C4-2B (cell line): ENCODE measurements around the gene C1orf21.

Experiments used
- H3K27ac ChIP-seq: fragments of 450-650 bp; 2 replicates; pipeline ENCODE4 v1.5.1; 2017
- ZFX ChIP-seq: fragments of 450-650 bp; IDR thresholded peaks from 2 replicates; pipeline ENCODE4 v1.6.1; 2017
- TF ChIP-seq, protein P1 (sequence below): fragments of 450-650 bp; conservative IDR thresholded peaks from 2 replicates; pipeline ENCODE4 v1.5.1; 2017; ENCODE audit warnings: mild to moderate bottlenecking

Gene C1orf21

DNA sequence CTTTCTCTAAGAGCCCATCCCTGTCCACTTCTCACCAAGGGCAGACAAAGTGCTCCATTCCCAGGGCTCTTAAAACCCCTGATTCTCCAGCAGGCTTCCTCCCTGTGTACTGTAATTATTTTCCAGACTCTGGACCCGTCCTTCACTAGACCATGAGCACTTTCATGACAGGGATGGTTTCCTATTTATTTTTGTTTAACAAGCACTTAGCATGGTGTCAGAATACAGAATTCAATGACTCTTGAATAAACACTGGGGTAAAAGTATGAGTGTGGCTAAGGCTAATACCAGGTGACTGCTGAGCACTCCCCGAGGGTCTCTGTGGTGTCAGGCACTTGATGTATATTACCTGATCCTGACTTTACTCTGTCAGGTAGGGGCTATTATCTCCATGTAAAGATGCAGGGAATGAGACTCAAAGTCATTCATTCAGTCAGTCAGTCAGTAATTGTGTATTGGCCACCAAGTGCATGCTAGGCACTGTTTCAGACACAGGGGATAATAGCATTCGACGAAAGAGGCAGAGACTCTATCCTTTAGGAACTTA is 47.2 kb downstream of the C1orf21 start:
- TF ChIP-seq, protein P1, sequence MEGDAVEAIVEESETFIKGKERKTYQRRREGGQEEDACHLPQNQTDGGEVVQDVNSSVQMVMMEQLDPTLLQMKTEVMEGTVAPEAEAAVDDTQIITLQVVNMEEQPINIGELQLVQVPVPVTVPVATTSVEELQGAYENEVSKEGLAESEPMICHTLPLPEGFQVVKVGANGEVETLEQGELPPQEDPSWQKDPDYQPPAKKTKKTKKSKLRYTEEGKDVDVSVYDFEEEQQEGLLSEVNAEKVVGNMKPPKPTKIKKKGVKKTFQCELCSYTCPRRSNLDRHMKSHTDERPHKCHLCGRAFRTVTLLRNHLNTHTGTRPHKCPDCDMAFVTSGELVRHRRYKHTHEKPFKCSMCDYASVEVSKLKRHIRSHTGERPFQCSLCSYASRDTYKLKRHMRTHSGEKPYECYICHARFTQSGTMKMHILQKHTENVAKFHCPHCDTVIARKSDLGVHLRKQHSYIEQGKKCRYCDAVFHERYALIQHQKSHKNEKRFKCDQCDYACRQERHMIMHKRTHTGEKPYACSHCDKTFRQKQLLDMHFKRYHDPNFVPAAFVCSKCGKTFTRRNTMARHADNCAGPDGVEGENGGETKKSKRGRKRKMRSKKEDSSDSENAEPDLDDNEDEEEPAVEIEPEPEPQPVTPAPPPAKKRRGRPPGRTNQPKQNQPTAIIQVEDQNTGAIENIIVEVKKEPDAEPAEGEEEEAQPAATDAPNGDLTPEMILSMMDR: no peak
- TF ChIP-seq ZFX: no peak
- H3K27ac ChIP-seq: no peak overlapping the region

DNA sequence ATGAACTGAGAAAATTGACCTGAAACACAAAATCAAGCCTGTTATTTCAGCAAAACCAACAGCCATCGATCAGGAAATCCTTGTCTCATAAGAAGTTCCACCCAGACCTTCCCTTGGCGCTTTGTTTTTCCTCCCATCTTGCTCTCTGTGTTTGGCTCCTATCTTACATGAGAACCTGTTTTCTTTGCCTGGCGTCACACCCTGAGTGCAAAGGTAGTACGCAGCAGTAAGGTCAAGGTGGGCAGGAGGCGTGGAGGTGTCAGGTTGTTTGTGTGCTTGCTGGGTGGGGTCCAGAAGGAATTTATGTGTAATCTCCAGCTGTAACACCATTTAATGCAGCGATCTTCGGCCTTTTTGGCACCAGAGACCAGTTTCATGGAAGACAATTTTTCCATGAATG is 50.5 kb downstream of the C1orf21 start:
- no peak overlapping the region for H3K27ac ChIP-seq
- no peak for TF ChIP-seq ZFX
- TF ChIP-seq, protein P1: no peak

DNA sequence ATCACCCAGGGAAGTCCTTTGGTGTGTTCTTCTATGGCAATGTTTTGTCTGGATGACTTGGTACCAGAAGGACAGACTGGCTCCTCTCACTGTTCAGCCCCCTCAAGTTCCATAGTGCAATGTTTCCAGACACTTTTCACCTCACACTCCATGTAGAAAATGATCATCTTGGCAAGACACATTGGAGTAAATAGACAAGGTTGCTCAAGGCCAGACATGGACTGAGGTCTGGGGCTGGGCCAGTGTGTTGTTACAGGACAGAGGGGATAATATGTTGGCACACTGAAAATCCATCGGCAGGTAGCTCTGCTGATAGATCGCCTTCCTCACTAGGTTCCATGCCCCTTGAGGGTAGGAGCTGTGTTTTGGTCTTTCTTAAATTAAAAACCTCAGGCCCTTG is 51.5 kb downstream of the C1orf21 start:
- TF ChIP-seq, protein P1: no peak
- TF ChIP-seq ZFX: no peak
- no peak overlapping the region for H3K27ac ChIP-seq

DNA sequence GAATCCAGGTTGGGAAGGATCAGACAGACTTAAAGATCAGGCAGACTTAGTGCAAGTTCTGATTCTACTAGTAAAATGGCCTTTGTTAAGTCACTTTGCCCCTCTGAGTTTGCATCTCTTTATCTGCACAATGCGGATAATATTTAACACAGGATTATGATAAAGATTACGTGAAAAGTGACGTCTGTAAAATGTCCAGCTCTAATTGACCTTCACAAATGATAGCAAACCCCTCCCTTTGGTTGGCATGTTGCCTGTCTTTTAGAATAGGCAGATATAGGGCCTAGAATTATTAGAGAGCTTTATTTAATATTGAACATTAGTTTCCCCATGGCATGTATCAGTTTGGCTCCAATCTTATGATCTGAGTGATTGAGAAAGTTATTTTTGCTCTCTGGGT is 55.4 kb downstream of the C1orf21 start:
- H3K27ac ChIP-seq: no peak overlapping the region
- TF ChIP-seq ZFX: no peak
- TF ChIP-seq, protein P1: no peak

DNA sequence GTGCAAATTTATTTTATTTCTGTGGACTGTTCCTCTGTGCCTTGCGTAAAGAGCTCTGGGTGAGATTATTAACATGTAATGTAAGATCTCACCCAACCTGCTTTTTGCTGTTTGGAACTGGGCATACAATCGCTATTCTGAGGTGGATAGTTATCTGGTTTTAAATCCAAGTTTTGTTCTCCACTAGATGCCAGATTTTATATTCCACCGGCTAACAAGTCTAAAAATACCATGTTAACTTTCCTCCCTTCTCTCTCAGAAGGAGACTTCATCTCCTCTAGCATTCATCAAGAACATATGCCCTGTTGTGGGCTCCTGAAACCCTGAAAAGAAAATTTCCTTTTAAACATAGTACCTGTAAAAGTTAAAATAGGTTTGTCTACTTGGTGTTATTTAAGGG is 56.4 kb downstream of the C1orf21 start:
- peak overlapping the region; percentile 38; the same call in 1 of the 2 replicates for H3K27ac ChIP-seq
- TF ChIP-seq, protein P1: no peak
- no peak for TF ChIP-seq ZFX

DNA sequence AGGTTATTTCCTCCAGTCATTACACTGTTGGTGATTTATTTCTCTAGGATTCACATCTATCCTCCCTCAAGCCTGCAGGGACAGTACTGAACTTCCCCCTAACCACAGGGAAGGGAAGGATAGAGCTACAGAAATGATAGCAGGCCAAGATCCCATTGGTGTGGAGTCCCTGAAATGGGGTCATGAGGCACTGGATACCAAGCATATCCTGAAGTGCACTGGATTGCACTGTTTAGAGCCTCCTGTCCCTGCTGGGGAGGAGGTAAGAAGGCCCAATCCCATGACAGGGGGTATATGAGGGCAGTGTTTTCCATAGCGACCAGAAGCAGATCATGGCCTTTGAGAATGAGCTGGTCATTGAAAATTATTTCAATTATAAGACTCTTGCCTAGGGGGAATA is 56.8 kb downstream of the C1orf21 start:
- no peak for TF ChIP-seq ZFX
- TF ChIP-seq, protein P1: no peak
- peak overlapping the region; percentile 38; the same call in 1 of the 2 replicates for H3K27ac ChIP-seq

DNA sequence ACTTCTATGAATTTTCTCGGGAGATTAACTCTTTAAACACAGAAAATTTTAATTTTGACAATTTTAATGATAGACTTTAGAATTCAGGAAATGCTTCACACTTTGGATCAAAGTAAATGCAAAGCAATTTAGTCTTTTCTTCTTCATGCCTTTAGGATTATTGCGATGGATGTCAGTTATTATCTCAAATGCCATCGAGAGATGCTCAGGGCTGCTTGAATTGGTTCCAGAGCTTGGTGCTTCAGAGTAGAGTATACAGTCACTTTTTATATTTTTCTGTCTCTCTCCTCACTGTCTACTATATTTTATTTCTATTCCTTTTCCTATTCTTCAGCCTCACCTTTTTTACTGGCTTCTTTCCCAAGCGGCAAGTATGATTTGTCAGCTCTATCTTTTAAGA is 59.2 kb downstream of the C1orf21 start:
- TF ChIP-seq, protein P1: no peak
- no peak for TF ChIP-seq ZFX

More for the DNA sequence above, 59.2 kb downstream of the C1orf21 start:
- H3K27ac ChIP-seq: no peak overlapping the region
